Measurements from ENCODE around the gene FZD4. TPM values are rescaled to one million over a fixed set of nuclear protein-coding genes. Genes with fewer than 3 reads are reported as not detected.

FZD4 gene
- total and polyA plus RNA-seq, 7 donors = 0.60 to 45.7 (median 22.9) TPM

DNA sequence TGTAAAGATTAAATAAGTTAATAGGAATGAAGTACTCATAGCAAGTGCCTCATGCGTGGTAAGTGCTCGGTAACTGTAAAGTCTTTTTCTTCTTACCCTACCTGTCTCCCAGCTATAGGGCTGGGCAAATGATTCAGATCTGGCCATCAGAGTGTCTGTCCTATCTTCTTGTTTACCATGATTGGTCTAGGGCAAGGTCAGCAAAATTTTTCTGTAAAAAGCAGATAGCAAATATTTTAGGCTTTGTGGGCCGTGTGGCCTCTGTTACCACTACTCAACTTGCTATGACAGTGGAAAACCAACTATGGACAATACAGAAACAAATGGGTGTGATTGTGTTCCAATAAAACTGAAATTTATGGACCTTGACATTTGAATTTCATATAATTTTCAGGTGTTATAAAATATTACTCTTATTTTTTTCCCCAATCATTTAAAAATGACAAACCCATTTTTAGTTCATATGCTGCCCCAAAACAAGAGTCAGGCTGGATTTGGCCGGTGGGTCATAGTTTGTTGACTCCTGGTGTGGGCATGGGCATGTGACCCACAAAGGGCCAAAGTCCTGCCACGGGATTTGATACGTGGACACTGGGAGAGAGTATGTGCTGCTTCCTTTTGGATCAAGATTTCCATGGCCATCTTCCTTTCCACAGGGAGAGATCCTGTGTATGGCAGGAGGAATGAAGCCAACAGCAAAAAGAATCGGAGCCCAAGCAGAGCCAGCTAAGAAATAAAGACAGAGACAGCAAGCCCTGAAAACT, 26.8 kb upstream of the FZD4 start:
- intact Hi-C loops (cut with DNase I) = no loop called here
- Histone ChIP-seq H3K9me3 (no peaks in the 10 kb centered on the region), H3K4me3 (no peak overlapping the region), H3K4me1 (peaks cover 0 to 33% (median 15%) of the 10 kb centered on the region in 4 donors), H3K27me3 (no peaks in the 10 kb centered on the region), H3K36me3 (no peaks in the 10 kb centered on the region), H3K27ac (no peak overlapping the region)
- WGBS, 2 donors = 80 to 93% methylated on average over 7 of the region's 7 CpGs
- no peak for DNase-seq
- TF ChIP-seq POLR2AphosphoS5 (IDR thresholded peaks at IDR 0.05) (no peak), EP300 (IDR thresholded peaks at IDR 0.05) (no peak), POLR2A (IDR thresholded peaks at IDR 0.05) (no peak)
- TF ChIP-seq, protein P1, sequence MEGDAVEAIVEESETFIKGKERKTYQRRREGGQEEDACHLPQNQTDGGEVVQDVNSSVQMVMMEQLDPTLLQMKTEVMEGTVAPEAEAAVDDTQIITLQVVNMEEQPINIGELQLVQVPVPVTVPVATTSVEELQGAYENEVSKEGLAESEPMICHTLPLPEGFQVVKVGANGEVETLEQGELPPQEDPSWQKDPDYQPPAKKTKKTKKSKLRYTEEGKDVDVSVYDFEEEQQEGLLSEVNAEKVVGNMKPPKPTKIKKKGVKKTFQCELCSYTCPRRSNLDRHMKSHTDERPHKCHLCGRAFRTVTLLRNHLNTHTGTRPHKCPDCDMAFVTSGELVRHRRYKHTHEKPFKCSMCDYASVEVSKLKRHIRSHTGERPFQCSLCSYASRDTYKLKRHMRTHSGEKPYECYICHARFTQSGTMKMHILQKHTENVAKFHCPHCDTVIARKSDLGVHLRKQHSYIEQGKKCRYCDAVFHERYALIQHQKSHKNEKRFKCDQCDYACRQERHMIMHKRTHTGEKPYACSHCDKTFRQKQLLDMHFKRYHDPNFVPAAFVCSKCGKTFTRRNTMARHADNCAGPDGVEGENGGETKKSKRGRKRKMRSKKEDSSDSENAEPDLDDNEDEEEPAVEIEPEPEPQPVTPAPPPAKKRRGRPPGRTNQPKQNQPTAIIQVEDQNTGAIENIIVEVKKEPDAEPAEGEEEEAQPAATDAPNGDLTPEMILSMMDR (IDR thresholded peaks at IDR 0.05) = no peak

DNA sequence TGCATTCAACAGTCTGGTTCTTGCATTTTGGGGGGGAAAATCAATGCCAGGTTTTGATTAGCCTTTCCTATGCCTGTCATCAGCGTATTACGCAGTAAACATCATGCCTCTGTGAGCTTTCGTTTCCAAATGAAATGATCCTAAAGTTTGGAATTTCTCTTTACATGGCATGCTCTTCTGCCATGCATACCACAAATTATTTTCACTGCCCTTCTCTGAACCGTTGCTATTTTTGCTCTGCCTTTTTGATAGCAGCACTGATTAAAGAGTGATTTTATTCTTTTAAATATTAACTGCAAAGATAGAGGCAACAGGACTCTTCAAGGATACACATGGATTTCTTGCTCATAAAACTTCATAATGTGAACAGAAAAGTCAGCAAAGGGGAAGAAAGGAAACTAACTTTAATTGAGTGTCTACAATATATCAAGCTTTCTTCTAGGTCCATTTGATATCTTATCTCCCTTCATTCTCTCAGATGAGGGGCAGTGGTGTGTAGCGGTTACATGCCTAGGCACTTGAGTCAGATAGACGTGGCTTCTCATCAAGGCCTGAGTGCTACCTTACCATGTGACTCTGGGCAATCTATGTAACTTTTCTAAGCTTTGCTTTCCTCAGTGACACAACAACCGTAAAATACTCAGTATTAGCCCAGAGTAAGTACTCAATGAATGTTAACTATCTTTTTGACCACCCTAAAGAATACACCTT, 25.0 kb upstream of the FZD4 start:
- no peak overlapping the region for H3K4me3 ChIP-seq
- TF ChIP-seq EP300 (IDR thresholded peaks at IDR 0.05) (no peak), POLR2AphosphoS5 (IDR thresholded peaks at IDR 0.05) (no peak), POLR2A (IDR thresholded peaks at IDR 0.05) (no peak)
- TF ChIP-seq, protein P1 (IDR thresholded peaks at IDR 0.05) = no peak
- no peaks in the 10 kb centered on the region for H3K27me3 ChIP-seq
- H3K9me3 ChIP-seq = no peaks in the 10 kb centered on the region
- 81 to 85% methylated on average over 7 of the region's 7 CpGs for WGBS, 2 donors
- H3K27ac ChIP-seq = no peak overlapping the region
- no peaks in the 10 kb centered on the region for H3K36me3 ChIP-seq
- intact Hi-C loops (cut with DNase I) = no loop called here
- no peak for DNase-seq
- H3K4me1 ChIP-seq = peaks cover 0 to 30% (median 14%) of the 10 kb centered on the region in 4 donors

DNA sequence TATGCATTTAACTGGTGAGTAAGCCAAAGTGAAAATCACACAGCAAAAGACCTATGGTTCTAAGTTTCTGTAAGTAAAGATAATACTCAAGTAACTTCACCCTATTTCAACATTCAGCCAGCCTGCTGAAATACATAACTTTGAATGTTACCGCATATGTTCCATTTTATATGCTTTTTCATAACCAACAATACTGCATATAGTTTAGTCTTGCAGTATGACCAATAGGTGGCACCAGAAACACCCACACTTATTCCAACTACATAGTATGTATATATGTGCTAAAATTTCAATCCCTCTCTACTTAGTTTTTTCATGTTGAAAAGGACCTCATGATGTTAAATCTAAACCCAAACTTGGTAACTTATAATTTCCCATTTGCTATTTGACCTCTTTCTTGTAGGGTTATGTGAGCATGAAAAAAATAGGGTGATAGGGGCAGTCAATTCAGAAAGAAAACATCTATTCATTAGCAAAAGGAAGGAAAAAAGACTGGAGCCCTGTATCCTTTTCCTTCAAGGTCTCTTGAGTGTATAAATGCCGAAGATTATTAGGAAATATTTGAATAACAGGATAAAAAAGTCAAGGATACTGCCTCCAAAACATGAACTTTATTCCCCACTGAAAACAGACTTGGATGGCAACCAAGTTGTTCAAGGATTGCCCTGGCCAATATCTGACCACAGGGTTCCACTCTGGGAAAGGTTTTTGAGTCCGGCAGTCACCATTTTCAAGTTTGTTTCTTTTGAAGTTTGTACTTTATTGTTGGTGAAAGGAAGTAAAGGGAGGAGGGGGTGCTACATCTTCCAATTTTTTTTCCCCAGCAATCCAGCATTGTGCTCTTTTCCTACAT, 23.8 kb upstream of the FZD4 start:
- Histone ChIP-seq H3K27ac (peak overlapping the region in 1 of 4 donors; percentile 22), H3K4me1 (peaks cover 0 to 17% (median 5%) of the 10 kb centered on the region in 4 donors), H3K9me3 (no peaks in the 10 kb centered on the region), H3K36me3 (no peaks in the 10 kb centered on the region), H3K4me3 (no peak overlapping the region), H3K27me3 (no peaks in the 10 kb centered on the region)
- no peak for TF ChIP-seq POLR2AphosphoS5 (IDR thresholded peaks at IDR 0.05)
- TF ChIP-seq, protein P1 (IDR thresholded peaks at IDR 0.05) = peak in 3 of 4 experiments; percentile 14 to 43 (median 25)
- intact Hi-C loops (cut with DNase I) = loop anchor here (5.0 kb wide), 1 partner anchor 303 kb away; no protein-coding TSS in a partner anchor
- WGBS, 2 donors = 42 to 53% methylated on average over 3 of the region's 3 CpGs
- no peak for DNase-seq

DNA sequence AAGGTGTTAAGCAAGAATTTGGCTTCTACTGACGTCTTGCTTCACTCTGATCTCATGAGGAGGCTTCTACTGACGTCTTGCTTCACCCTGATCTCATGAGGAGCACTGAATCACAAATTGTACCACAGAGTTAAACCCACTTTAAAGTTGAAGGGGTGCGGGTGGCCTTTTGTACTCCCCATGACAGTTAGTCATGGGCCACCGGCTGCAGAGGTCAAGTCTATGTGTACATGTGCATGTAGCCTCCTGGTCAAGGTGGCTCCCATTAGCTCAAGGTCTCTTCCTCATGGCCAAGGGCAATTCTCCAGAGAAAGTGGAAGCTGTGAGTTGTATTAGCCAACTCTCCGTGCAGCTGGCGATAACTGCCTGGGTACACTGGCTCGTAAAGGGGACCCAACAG, 23.1 kb upstream of the FZD4 start:
- no peak for TF ChIP-seq POLR2A (IDR thresholded peaks at IDR 0.05)
- TF ChIP-seq POLR2AphosphoS5 (IDR thresholded peaks at IDR 0.05) = peak in 3 of 4 donors; percentile 25 to 66 (median 39)
- TF ChIP-seq, protein P1 (IDR thresholded peaks at IDR 0.05) = no peak
- TF ChIP-seq EP300 (IDR thresholded peaks at IDR 0.05) = no peak
- no peak overlapping the region for H3K27ac ChIP-seq

More for the DNA sequence above, 23.1 kb upstream of the FZD4 start:
- H3K36me3 ChIP-seq = no peaks in the 10 kb centered on the region
- intact Hi-C loops (cut with DNase I) = loop anchor here (5.0 kb wide), 1 partner anchor 304 kb away; no protein-coding TSS in a partner anchor
- H3K27me3 ChIP-seq = no peaks in the 10 kb centered on the region
- 76 to 84% methylated on average over 7 of the region's 7 CpGs for WGBS, 2 donors
- peaks cover 0 to 14% (median 5%) of the 10 kb centered on the region in 4 donors for H3K4me1 ChIP-seq
- peaks cover 0 to 1% (median 0%) of the 10 kb centered on the region in 4 donors for H3K9me3 ChIP-seq
- no peak overlapping the region for H3K4me3 ChIP-seq
- DNase-seq = peak; percentile 82

Measured in sigmoid colon (tissue), 7 donors.